Measurements from ENCODE around the gene SLC9A9. TPM values are rescaled to one million over a fixed set of nuclear protein-coding genes. Genes with fewer than 3 reads are reported as not detected.
A peak's percentile ranks its signal among the peaks of the same experiment; 100 is the strongest.

Gene SLC9A9
- total RNA-seq, 1 donor from 2014 or later: 0.22 TPM

- Mint-ChIP-seq H3K36me3 (no peaks in the 10 kb centered on the region), H3K27me3 (ENCODE audit: insufficient read depth, low read depth) (peaks cover 10% of the 10 kb centered on the region), H3K27ac (no peak overlapping the region), H3K4me3 (no peak overlapping the region), H3K4me1 (no peaks in the 10 kb centered on the region), H3K9me3 (peaks cover 5% of the 10 kb centered on the region)
- no peaks in the 10 kb centered on the region for H3K27me3 ChIP-seq
- H3K9ac ChIP-seq: no peak overlapping the region
- H3K36me3 ChIP-seq: no peaks in the 10 kb centered on the region
- H3K79me2 ChIP-seq (ENCODE audit: low read depth): no peaks in the 10 kb centered on the region
- no peaks in the 10 kb centered on the region for H3F3A ChIP-seq (ENCODE audit: low read depth)
- no peak overlapping the region for H3K4me3 ChIP-seq
- no peak overlapping the region for H3K27ac ChIP-seq
- DNase-seq (ENCODE audit: low spot score): no peak
- no peaks in the 10 kb centered on the region for H4K20me1 ChIP-seq (ENCODE audit: low read depth)
- H3K9me3 ChIP-seq (ENCODE audit: low read depth): no peaks in the 10 kb centered on the region
- H2AFZ ChIP-seq (replicated peaks): no peak overlapping the region
- no peaks in the 10 kb centered on the region for H3K4me1 ChIP-seq
- no peak for TF ChIP-seq EZH2phosphoT487 (IDR thresholded peaks at IDR 0.05)
- no peak for TF ChIP-seq CTCF (IDR thresholded peaks at IDR 0.05)
- no peak for TF ChIP-seq EZH2 (IDR thresholded peaks at IDR 0.05)
- H3K4me2 ChIP-seq: no peak overlapping the region
Measured at GRCh38 chr3:143255739-143256138, 592.5 kb downstream of the SLC9A9 start.

GRCh38 chr3:143252931-143253330 is 595.3 kb downstream of the SLC9A9 start:
- no peak for DNase-seq (ENCODE audit: low spot score)
- no peak overlapping the region for H3K4me3 Mint-ChIP-seq
- Histone ChIP-seq H3K4me2 (no peak overlapping the region), H3K4me1 (no peaks in the 10 kb centered on the region), H3K36me3 (no peaks in the 10 kb centered on the region), H3F3A (ENCODE audit: low read depth) (no peaks in the 10 kb centered on the region), H2AFZ (replicated peaks) (no peak overlapping the region), H3K9me3 (ENCODE audit: low read depth) (no peaks in the 10 kb centered on the region), H3K27me3 (no peaks in the 10 kb centered on the region), H3K79me2 (ENCODE audit: low read depth) (no peaks in the 10 kb centered on the region), H3K4me3 (no peak overlapping the region), H4K20me1 (ENCODE audit: low read depth) (no peaks in the 10 kb centered on the region), H3K27ac (no peak overlapping the region), H3K9ac (no peak overlapping the region)
- peaks cover 17% of the 10 kb centered on the region for H3K27me3 Mint-ChIP-seq (ENCODE audit: insufficient read depth, low read depth)
- TF ChIP-seq EZH2 (IDR thresholded peaks at IDR 0.05) (no peak), EZH2phosphoT487 (IDR thresholded peaks at IDR 0.05) (no peak), CTCF (IDR thresholded peaks at IDR 0.05) (no peak)
- H3K4me1 Mint-ChIP-seq: no peaks in the 10 kb centered on the region
- peaks cover 10% of the 10 kb centered on the region for H3K9me3 Mint-ChIP-seq
- H3K36me3 Mint-ChIP-seq: no peaks in the 10 kb centered on the region
- no peak overlapping the region for H3K27ac Mint-ChIP-seq

- no peak for TF ChIP-seq CTCF (IDR thresholded peaks at IDR 0.05)
- Mint-ChIP-seq H3K27ac (peak overlapping the region; percentile 12), H3K4me1 (peaks cover 12% of the 10 kb centered on the region), H3K36me3 (no peaks in the 10 kb centered on the region), H3K27me3 (ENCODE audit: insufficient read depth, low read depth) (peaks cover 23% of the 10 kb centered on the region), H3K4me3 (no peak overlapping the region), H3K9me3 (peaks cover 10% of the 10 kb centered on the region)
- H4K20me1 ChIP-seq (ENCODE audit: low read depth): no peaks in the 10 kb centered on the region
- no peak overlapping the region for H3K4me3 ChIP-seq
- H2AFZ ChIP-seq (replicated peaks): no peak overlapping the region
- no peaks in the 10 kb centered on the region for H3F3A ChIP-seq (ENCODE audit: low read depth)
- DNase-seq (ENCODE audit: low spot score): no peak
- H3K27me3 ChIP-seq: no peaks in the 10 kb centered on the region
- no peak overlapping the region for H3K27ac ChIP-seq
- H3K9me3 ChIP-seq (ENCODE audit: low read depth): no peaks in the 10 kb centered on the region
- H3K36me3 ChIP-seq: no peaks in the 10 kb centered on the region
- H3K9ac ChIP-seq: no peak overlapping the region
- no peaks in the 10 kb centered on the region for H3K4me1 ChIP-seq
- no peaks in the 10 kb centered on the region for H3K79me2 ChIP-seq (ENCODE audit: low read depth)
- H3K4me2 ChIP-seq: no peak overlapping the region
Measured at GRCh38 chr3:143249014-143249413, 599.3 kb downstream of the SLC9A9 start.

- Histone ChIP-seq H3K4me2 (no peak overlapping the region), H3K9me3 (ENCODE audit: low read depth) (no peaks in the 10 kb centered on the region), H3K4me1 (peaks cover 4% of the 10 kb centered on the region), H2AFZ (replicated peaks) (no peak overlapping the region), H3F3A (ENCODE audit: low read depth) (no peaks in the 10 kb centered on the region), H3K27ac (no peak overlapping the region), H3K79me2 (ENCODE audit: low read depth) (no peaks in the 10 kb centered on the region), H3K4me3 (no peak overlapping the region), H3K9ac (no peak overlapping the region), H3K27me3 (no peaks in the 10 kb centered on the region), H4K20me1 (ENCODE audit: low read depth) (no peaks in the 10 kb centered on the region), H3K36me3 (no peaks in the 10 kb centered on the region)
- Mint-ChIP-seq H3K4me1 (peaks cover 18% of the 10 kb centered on the region), H3K4me3 (no peak overlapping the region), H3K27ac (no peak overlapping the region), H3K27me3 (ENCODE audit: insufficient read depth, low read depth) (peaks cover 19% of the 10 kb centered on the region), H3K36me3 (no peaks in the 10 kb centered on the region), H3K9me3 (peaks cover 10% of the 10 kb centered on the region)
- no peak for DNase-seq (ENCODE audit: low spot score)
- no peak for TF ChIP-seq EZH2phosphoT487 (IDR thresholded peaks at IDR 0.05)
- no peak for TF ChIP-seq CTCF (IDR thresholded peaks at IDR 0.05)
- TF ChIP-seq EZH2 (IDR thresholded peaks at IDR 0.05): no peak
Measured at GRCh38 chr3:143247073-143247472, 601.2 kb downstream of the SLC9A9 start.

Measured in neural progenitor cell (in vitro differentiated cells).